VCaP (cell line): Measurements from ENCODE around the gene CYP26C1.

Experiments used
- H3K27ac ChIP-seq: fragments of 450-650 bp; 2 replicates; pipeline ENCODE4 v1.5.1; 2017
- TF ChIP-seq, protein P1 (sequence below): fragments of 450-650 bp; conservative IDR thresholded peaks from 2 replicates; pipeline ENCODE4 v1.5.1; 2017; ENCODE audit warnings: mild to moderate bottlenecking, moderate library complexity

CYP26C1 gene

DNA sequence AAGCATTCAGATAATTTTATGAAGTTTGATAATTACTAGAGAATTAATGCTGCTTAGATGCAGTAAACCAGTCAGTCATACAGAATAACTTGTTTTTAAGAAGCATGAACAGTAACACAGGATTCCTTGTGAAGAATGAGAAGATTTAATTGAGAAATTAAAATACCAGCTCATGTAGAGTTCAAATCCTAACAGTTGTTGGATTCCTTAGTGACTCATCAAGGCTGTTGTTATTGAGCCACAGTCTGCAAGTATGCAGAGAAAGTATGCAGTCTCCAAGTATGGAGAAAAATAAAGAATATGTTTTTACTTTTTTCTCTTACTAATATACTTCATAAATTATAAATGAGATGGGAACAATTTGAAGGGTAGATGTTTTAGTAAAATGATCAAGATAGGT, 30.2 kb upstream of the CYP26C1 start:
- TF ChIP-seq, protein P1, sequence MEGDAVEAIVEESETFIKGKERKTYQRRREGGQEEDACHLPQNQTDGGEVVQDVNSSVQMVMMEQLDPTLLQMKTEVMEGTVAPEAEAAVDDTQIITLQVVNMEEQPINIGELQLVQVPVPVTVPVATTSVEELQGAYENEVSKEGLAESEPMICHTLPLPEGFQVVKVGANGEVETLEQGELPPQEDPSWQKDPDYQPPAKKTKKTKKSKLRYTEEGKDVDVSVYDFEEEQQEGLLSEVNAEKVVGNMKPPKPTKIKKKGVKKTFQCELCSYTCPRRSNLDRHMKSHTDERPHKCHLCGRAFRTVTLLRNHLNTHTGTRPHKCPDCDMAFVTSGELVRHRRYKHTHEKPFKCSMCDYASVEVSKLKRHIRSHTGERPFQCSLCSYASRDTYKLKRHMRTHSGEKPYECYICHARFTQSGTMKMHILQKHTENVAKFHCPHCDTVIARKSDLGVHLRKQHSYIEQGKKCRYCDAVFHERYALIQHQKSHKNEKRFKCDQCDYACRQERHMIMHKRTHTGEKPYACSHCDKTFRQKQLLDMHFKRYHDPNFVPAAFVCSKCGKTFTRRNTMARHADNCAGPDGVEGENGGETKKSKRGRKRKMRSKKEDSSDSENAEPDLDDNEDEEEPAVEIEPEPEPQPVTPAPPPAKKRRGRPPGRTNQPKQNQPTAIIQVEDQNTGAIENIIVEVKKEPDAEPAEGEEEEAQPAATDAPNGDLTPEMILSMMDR: no peak
- no peak overlapping the region for H3K27ac ChIP-seq

DNA sequence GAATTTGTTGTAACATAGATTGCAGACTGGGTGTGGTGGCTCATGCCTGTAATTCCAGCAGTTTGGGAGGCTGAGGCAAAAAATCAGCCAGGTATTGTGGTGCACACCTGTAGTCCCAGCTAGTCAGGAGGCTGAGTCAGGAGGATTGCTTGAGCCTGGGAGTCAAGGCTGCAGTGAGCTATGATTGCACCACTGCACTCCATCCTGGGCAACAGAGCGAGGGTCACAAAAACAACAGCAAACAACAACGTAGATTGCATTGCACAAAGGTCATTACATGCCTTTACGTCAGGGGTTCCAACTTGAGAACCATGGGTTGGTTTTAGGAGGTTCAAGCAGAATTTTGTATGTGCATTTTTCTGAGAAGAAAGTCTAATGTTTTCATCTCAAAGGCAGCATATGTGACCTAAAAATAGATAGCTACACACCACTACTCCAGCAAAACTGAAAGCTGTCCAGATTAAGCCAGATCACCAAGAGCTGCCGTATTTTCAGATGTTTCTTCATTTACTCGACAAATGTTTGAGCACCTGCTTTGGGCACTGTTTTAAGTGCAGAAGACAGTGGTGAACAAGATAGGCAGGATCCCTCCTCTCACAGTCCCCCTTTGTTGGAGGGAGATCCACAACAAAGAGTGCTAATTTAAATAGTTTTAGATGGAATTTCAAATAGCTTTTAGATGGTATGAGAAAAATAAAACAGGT, 28.3 kb upstream of the CYP26C1 start:
- H3K27ac ChIP-seq: no peak overlapping the region
- TF ChIP-seq, protein P1: no peak

DNA sequence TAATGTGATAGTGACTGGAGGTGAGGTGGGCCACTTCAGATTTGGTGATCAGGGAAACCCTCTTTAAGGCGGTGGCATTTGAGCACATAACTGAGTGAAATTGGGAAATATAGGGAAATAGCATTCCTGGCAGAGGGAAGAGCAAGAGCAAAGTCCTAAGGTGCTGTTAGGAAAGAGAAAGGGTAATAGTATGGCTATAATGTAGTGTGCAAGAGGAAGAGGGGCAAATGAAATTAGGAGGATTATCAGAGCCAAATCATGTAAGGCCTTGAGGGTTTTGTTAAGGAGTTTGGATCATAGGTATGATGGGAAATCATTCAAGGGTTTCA, 27.8 kb upstream of the CYP26C1 start:
- TF ChIP-seq, protein P1: no peak
- no peak overlapping the region for H3K27ac ChIP-seq

DNA sequence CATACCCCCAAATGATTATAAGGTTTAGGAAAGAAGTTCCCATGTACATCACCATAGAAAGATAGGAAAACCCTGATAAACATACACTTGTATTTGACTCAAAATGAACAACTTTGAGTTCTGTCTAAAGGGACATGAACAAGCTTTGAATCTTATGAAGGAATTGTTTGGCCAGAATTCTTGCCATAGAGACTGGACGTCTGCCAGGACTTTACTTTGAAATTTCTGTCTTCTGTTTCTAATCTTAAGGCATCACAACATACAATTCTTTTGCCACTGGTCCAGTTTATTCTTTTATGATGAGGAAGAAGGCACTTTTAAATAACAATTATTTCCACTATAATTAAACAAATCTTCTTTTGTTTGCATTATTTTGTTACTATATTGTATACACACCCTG, 26.2 kb upstream of the CYP26C1 start:
- TF ChIP-seq, protein P1: no peak
- no peak overlapping the region for H3K27ac ChIP-seq

DNA sequence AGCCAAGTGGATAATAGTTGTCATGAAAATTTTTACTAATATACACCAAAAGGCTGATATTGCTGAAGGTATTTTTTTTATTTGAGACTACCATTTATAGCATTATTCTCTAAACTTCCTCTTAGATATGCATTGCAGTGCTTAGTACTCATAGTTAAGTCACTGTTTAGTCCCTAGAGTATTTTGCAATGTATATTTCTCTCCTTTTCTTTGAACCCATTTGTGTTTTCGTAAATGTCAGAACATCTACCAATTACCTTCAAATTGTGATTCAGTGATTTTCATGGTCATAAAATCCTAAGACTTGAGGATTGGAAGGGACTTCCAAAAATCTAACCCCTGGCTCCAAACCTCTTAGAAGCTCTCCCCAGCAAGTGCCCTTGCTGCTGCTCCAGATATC, 21.5 kb upstream of the CYP26C1 start:
- TF ChIP-seq, protein P1: no peak
- H3K27ac ChIP-seq: no peak overlapping the region

DNA sequence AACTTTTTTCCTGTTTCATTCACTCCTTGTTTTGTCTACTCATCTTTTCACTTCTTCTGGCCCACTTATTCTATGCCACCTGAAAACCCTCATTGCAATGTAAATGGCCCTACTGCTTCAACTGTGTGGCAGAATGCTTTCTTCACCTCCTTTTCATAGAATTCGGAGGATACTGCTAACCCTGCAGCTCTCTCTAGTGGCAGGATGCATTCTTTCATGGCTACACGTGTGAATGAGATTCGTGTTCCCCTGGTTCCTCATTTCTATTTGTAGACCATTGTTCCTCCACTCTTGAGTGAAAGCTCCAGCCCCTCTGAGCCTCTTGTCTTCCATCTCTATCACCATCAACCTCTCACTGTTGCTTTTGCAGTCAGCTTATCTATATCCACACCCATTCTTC, 20.9 kb upstream of the CYP26C1 start:
- TF ChIP-seq, protein P1: peak; percentile 71

DNA sequence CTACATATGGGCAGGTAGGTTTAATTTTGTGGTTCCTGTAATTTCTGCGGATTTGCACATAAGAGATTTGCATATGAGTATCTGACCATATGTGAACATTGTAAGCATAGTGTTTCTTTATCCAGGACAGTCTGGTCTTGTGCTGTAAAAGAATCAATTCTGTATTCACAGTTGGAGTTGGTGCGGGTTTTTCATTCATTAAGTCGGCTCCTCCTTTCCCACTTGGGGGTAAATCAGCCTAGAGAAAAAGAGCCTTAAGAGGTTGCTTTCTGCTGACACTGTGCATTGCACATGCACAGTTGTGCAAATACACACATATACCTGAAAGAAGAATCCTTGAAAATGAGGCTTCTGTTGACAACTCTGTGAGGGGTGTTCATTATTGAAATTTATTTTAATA, 6.1 kb upstream of the CYP26C1 start:
- TF ChIP-seq, protein P1: no peak
- no peak overlapping the region for H3K27ac ChIP-seq

More for the DNA sequence above, 20.9 kb upstream of the CYP26C1 start:
- H3K27ac ChIP-seq: no peak overlapping the region
